H9 (cell line): ENCODE results near the gene ATF2. TPM values are rescaled to one million over a fixed set of nuclear protein-coding genes. Genes with fewer than 3 reads are reported as not detected.
A peak's percentile ranks its signal among the peaks of the same experiment; 100 is the strongest.

Source experiments
- DNase-seq: peaks from one replicate; pipeline ENCODE4 v3.0.0-alpha.2; 2017
- H2AFZ ChIP-seq: one replicate; pipeline ENCODE4 v1.6.1; 2013; ENCODE audit warnings: mild to moderate bottlenecking, low read length, control low read depth, moderate library complexity
- H2AK5ac ChIP-seq: 2 replicates; pipeline ENCODE4 v1.6.1; 2013; ENCODE audit warnings: low read length, control low read depth, mixed read lengths; ENCODE audit not compliant: insufficient read length
- H2BK120ac ChIP-seq: one replicate; pipeline ENCODE4 v1.6.1; 2013; ENCODE audit warnings: low read depth, mild to moderate bottlenecking, low read length, control low read depth, inconsistent platforms; ENCODE audit not compliant: poor library complexity, severe bottlenecking
- H2BK12ac ChIP-seq: 2 replicates; pipeline ENCODE4 v1.6.1; 2013; ENCODE audit warnings: low read length, control low read depth, mixed read lengths, low read depth; ENCODE audit not compliant: insufficient read length
- H2BK15ac ChIP-seq: 2 replicates; pipeline ENCODE4 v1.6.1; 2013; ENCODE audit warnings: low read depth, low read length, control low read depth
- H2BK20ac ChIP-seq: one replicate; pipeline ENCODE4 v1.6.1; 2013; ENCODE audit warnings: low read depth, mild to moderate bottlenecking, low read length, control low read depth, inconsistent platforms; ENCODE audit not compliant: poor library complexity, severe bottlenecking
- H2BK5ac ChIP-seq: 2 replicates; pipeline ENCODE4 v1.6.1; 2013; ENCODE audit warnings: low read length, control low read depth, mixed read lengths; ENCODE audit not compliant: insufficient read length
- H3K14ac ChIP-seq: 2 replicates; pipeline ENCODE4 v1.6.1; 2013; ENCODE audit warnings: low read length, control low read depth; ENCODE audit not compliant: insufficient read depth
- H3K18ac ChIP-seq: 2 replicates; pipeline ENCODE4 v1.6.1; 2013; ENCODE audit warnings: low read depth, mild to moderate bottlenecking, mixed read lengths, low read length, control low read depth; ENCODE audit not compliant: insufficient read length
- H3K23ac ChIP-seq: 2 replicates; pipeline ENCODE4 v1.6.1; 2013; ENCODE audit warnings: low read length, control low read depth, mixed read lengths, low read depth; ENCODE audit not compliant: insufficient read length
- H3K23me2 ChIP-seq: 2 replicates; pipeline ENCODE4 v1.6.1; 2013; ENCODE audit warnings: low read depth, mild to moderate bottlenecking, mixed read lengths, low read length, control low read depth; ENCODE audit not compliant: insufficient read length, poor library complexity, severe bottlenecking
- H3K27ac ChIP-seq: 2 replicates; pipeline ENCODE4 v1.5.1; 2013; ENCODE audit warnings: low read length, control low read depth, mixed read lengths, low read depth; ENCODE audit not compliant: insufficient read length
- H3K27me3 ChIP-seq: 2 replicates; pipeline ENCODE4 v1.6.1; 2013; ENCODE audit warnings: low read length, control low read depth, inconsistent platforms; ENCODE audit not compliant: insufficient read depth
- H3K4ac ChIP-seq: 2 replicates; pipeline ENCODE4 v1.6.1; 2013; ENCODE audit warnings: low read depth, mild to moderate bottlenecking, control low read depth, inconsistent platforms, low read length, moderate library complexity
- H3K4me1 ChIP-seq: 2 replicates; pipeline ENCODE4 v1.6.1; 2013; ENCODE audit warnings: low read length, control low read depth, inconsistent platforms; ENCODE audit not compliant: insufficient read depth
- H3K4me2 ChIP-seq: 2 replicates; pipeline ENCODE4 v1.6.1; 2013; ENCODE audit warnings: low read length, control low read depth, mixed read lengths; ENCODE audit not compliant: insufficient read length, insufficient read depth
- H3K56ac ChIP-seq: 2 replicates; pipeline ENCODE4 v1.6.1; 2013; ENCODE audit warnings: low read depth, mild to moderate bottlenecking, mixed read lengths, low read length, control low read depth; ENCODE audit not compliant: insufficient read length
- H3K79me1 ChIP-seq: 2 replicates; pipeline ENCODE4 v1.6.1; 2013; ENCODE audit warnings: low read depth, mild to moderate bottlenecking, moderate library complexity, low read length, control low read depth, inconsistent platforms; ENCODE audit not compliant: insufficient read depth, poor library complexity, severe bottlenecking
- H3K79me2 ChIP-seq: 2 replicates; pipeline ENCODE4 v1.6.1; 2013; ENCODE audit warnings: low read length, control low read depth, inconsistent platforms; ENCODE audit not compliant: insufficient read depth
- H3K9ac ChIP-seq: 2 replicates; pipeline ENCODE4 v1.6.1; 2013; ENCODE audit warnings: low read length, control low read depth, mixed read lengths; ENCODE audit not compliant: insufficient read length; ENCODE audit errors: extremely low read depth
- H3K9me3 ChIP-seq: one replicate; pipeline ENCODE4 v1.6.1; 2013; ENCODE audit warnings: low read depth, low read length, inconsistent platforms; ENCODE audit not compliant: control insufficient read depth
- H3T11ph ChIP-seq: one replicate; pipeline ENCODE4 v1.6.1; 2013; ENCODE audit warnings: mild to moderate bottlenecking, low read length, control low read depth, inconsistent platforms
- H4K20me1 ChIP-seq: one replicate; pipeline ENCODE4 v1.6.1; 2013; ENCODE audit not compliant: control insufficient read depth, insufficient read length, insufficient read depth
- H4K5ac ChIP-seq: 2 replicates; pipeline ENCODE4 v1.6.1; 2013; ENCODE audit warnings: low read depth, mild to moderate bottlenecking, mixed read lengths, low read length, control low read depth; ENCODE audit not compliant: insufficient read length
- H4K8ac ChIP-seq: replicated peaks from 2 replicates; pipeline ENCODE4 v1.6.1; 2013; ENCODE audit warnings: low read length, control low read depth, mixed read lengths, low read depth; ENCODE audit not compliant: insufficient read length
- H4K91ac ChIP-seq: 2 replicates; pipeline ENCODE4 v1.6.1; 2013; ENCODE audit warnings: low read depth, mild to moderate bottlenecking, moderate library complexity, mixed read lengths, low read length, control low read depth; ENCODE audit not compliant: insufficient read length
- H3K27ac Mint-ChIP-seq, 3 experiments: 2 replicates in 2 of 3; 3 replicates in 1 of 3; pipeline ENCODE4 v1.8.0; 2020 to 2021; ENCODE audit warnings: mixed read lengths in 3 of 3, mild to moderate bottlenecking in 1 of 3, moderate library complexity in 1 of 3
- H3K27me3 Mint-ChIP-seq: 2 replicates; pipeline ENCODE4 v1.8.0; 2021; ENCODE audit warnings: low read depth, mild to moderate bottlenecking, moderate library complexity, mixed read lengths
- H3K36me3 Mint-ChIP-seq, 3 experiments: 2 replicates in 2 of 3; 3 replicates in 1 of 3; pipeline ENCODE4 v1.8.0; 2020 to 2021; ENCODE audit warnings: low read depth in 3 of 3, mixed read lengths in 3 of 3; ENCODE audit not compliant: insufficient read depth in 1 of 3
- H3K4me1 Mint-ChIP-seq, 2 experiments: 2 replicates each; pipeline ENCODE4 v1.8.0; 2020; ENCODE audit warnings: mixed read lengths in 2 of 2
- H3K4me3 Mint-ChIP-seq, 2 experiments: 2 replicates in 1 of 2; 3 replicates in 1 of 2; pipeline ENCODE4 v1.8.0; 2020 to 2021; ENCODE audit warnings: mild to moderate bottlenecking in 2 of 2, mixed read lengths in 2 of 2, moderate library complexity in 1 of 2
- H3K9me3 Mint-ChIP-seq, 2 experiments: 2 replicates in 1 of 2; 3 replicates in 1 of 2; pipeline ENCODE4 v1.8.0; 2020; ENCODE audit warnings: mild to moderate bottlenecking in 2 of 2, mixed read lengths in 2 of 2, moderate library complexity in 1 of 2
- WGBS: extraction: QIAGEN DNeasy Blood & Tissue Kit; methylation state at CpG from one replicate; pipeline ENCODE4 v1.1.7; 2013; ENCODE audit warnings: missing lambda C conversion rate, low lambda C conversion rate, mixed read lengths; ENCODE audit not compliant: insufficient read length; ENCODE audit errors: extremely low coverage; 5-methylcytosine and 5-hydroxymethylcytosine counted together
- total RNA-seq: library from RNA; stranded (reverse); gene quantifications from 2 replicates; pipeline ENCODE4 v1.2.1, GENCODE V29; 2021
- TF ChIP-seq, protein P1 (sequence below): fragments of 200-600 bp; sonication (generic); conservative IDR thresholded peaks from 3 replicates; pipeline ENCODE4 v1.8.0; 2021; ENCODE audit warnings: antibody characterized with exemption, mild to moderate bottlenecking

Gene ATF2
- total RNA-seq, 1 experiment from 2014 or later, result 40.9 TPM

DNA sequence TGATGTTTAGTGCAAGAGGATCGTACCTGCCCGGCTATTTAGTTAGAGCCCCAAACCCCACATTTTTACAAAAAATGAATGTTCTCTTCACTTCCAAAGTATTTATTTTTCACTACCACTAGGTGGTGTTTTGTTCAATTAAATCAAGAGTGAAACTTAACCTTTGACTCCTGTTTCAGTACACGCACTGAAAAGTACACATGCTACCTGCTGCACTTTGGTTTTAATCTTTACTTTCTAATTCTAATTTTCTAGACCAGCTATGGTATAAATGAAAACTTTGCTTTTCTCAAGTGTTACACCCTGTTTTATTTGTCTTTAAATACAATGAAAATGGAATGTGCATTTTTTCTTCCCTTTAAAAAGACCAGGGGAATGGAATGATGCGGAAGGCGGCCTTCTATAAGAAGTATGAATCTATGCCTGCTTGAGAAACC is 131.4 kb downstream of the ATF2 start:
- H2AK5ac ChIP-seq, result no peak overlapping the region
- no peak overlapping the region for H3K9ac ChIP-seq
- no peaks in the 10 kb centered on the region for H3K9me3 ChIP-seq
- TF ChIP-seq, protein P1, sequence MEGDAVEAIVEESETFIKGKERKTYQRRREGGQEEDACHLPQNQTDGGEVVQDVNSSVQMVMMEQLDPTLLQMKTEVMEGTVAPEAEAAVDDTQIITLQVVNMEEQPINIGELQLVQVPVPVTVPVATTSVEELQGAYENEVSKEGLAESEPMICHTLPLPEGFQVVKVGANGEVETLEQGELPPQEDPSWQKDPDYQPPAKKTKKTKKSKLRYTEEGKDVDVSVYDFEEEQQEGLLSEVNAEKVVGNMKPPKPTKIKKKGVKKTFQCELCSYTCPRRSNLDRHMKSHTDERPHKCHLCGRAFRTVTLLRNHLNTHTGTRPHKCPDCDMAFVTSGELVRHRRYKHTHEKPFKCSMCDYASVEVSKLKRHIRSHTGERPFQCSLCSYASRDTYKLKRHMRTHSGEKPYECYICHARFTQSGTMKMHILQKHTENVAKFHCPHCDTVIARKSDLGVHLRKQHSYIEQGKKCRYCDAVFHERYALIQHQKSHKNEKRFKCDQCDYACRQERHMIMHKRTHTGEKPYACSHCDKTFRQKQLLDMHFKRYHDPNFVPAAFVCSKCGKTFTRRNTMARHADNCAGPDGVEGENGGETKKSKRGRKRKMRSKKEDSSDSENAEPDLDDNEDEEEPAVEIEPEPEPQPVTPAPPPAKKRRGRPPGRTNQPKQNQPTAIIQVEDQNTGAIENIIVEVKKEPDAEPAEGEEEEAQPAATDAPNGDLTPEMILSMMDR, result peak; percentile 65
- no peak overlapping the region for H2BK15ac ChIP-seq
- no peaks in the 10 kb centered on the region for H3K79me1 ChIP-seq
- H3K23me2 ChIP-seq, result no peaks in the 10 kb centered on the region
- no peak overlapping the region for H2BK20ac ChIP-seq
- no peak overlapping the region for H3K27ac ChIP-seq
- H3K4me2 ChIP-seq, result no peak overlapping the region
- no peak overlapping the region for H2AFZ ChIP-seq
- no CpG with 5 or more reads among the region's 5 CpGs for WGBS
- H3K4ac ChIP-seq, result no peak overlapping the region
- H3K56ac ChIP-seq, result no peak overlapping the region
- H4K8ac ChIP-seq, result no peak overlapping the region
- H3K14ac ChIP-seq, result no peak overlapping the region
- Mint-ChIP-seq H3K27me3 (no peaks in the 10 kb centered on the region), H3K36me3 (no peaks in the 10 kb centered on the region; a peak in 1 of 7 replicates), H3K9me3 (no peaks in the 10 kb centered on the region), H3K27ac (0 out of 7 replicates have a peak overlapping the region, but pooled peaks of 1 of the 3 experiments have one; percentile 32), H3K4me3 (no peak overlapping the region), H3K4me1 (peaks cover 6 to 8% of the 10 kb centered on the region in 2 experiments; a peak in 3 of 4 replicates)
- no peak overlapping the region for H2BK12ac ChIP-seq
- H2BK120ac ChIP-seq, result no peak overlapping the region
- no peaks in the 10 kb centered on the region for H4K20me1 ChIP-seq
- no peak overlapping the region for H3T11ph ChIP-seq
- no peak overlapping the region for H4K5ac ChIP-seq
- H4K91ac ChIP-seq, result no peak overlapping the region
- no peaks in the 10 kb centered on the region for H3K27me3 ChIP-seq
- no peak overlapping the region for H3K18ac ChIP-seq
- H3K4me1 ChIP-seq, result no peaks in the 10 kb centered on the region
- H3K23ac ChIP-seq, result no peak overlapping the region
- no peaks in the 10 kb centered on the region for H3K79me2 ChIP-seq
- no peak overlapping the region for H2BK5ac ChIP-seq
- no peak for DNase-seq
